BLaER1 treated with 17β-estradiol and CSF1 and Interleukin-3, amounts not matched to agents 10 nM and 100 nM (cell line): Measurements from ENCODE around the gene GDE1.

ENCODE experiments used
- H3K27ac ChIP-seq, 11 experiments: shearing (Covaris generic); formaldehyde crosslinking; 2 replicates each; pipeline ENCODE4 v1.8.1; 2022
- H3K27me3 ChIP-seq, 11 experiments: shearing (Covaris generic); formaldehyde crosslinking; 2 replicates each; pipeline ENCODE4 v1.8.1; 2022
- H3K36me3 ChIP-seq, 11 experiments: shearing (Covaris generic); formaldehyde crosslinking; 2 replicates each; pipeline ENCODE4 v1.8.1; 2022
- H3K4me1 ChIP-seq, 10 experiments: shearing (Covaris generic); formaldehyde crosslinking; 2 replicates each; pipeline ENCODE4 v1.8.1; 2022
- H3K4me2 ChIP-seq, 11 experiments: shearing (Covaris generic); formaldehyde crosslinking; 2 replicates each; pipeline ENCODE4 v1.8.1; 2022
- H3K4me3 ChIP-seq, 10 experiments: shearing (Covaris generic); formaldehyde crosslinking; 2 replicates each; pipeline ENCODE4 v1.8.1; 2022
- H3K9ac ChIP-seq, 11 experiments: shearing (Covaris generic); formaldehyde crosslinking; 2 replicates each; pipeline ENCODE4 v1.8.1; 2022
- H3K9me3 ChIP-seq, 11 experiments: shearing (Covaris generic); formaldehyde crosslinking; replicated peaks in 1 of 11; 2 replicates each; pipeline ENCODE4 v1.8.1; 2022
- H4K20me1 ChIP-seq, 11 experiments: shearing (Covaris generic); formaldehyde crosslinking; 2 replicates each; pipeline ENCODE4 v1.8.1; 2022
- Cebpa-rat ChIP-seq, 11 experiments: shearing (Covaris generic); IDR thresholded peaks; 2 replicates each; pipeline ENCODE4 v1.8.1; 2022

Gene GDE1

DNA sequence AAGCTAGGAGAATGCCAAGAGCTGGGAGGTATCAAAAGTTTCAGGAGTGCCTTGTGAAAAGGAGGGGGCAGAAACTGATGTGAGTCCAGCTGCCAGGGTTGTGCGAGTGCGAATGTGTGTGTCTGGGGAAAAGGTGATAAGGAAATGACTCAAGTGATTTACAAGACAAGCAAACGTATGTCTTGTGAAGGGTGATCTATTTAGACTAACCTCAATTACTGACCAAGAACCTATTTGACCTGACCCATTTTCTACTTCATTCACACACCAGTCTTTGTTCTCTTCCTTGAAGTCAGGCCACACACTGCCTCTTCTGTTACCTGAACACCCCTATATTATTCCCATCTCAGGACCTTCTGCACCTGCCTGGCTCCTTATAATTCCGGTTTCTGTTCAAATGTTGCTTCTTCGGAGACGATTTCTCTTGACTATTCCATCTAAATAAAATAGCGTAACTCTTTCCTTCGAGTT lies 1.0 kb downstream of the GDE1 start:
- H3K36me3 ChIP-seq: peaks cover 11 to 33% (median 20%) of the 10 kb centered on the region in 11 experiments
- H3K4me3 ChIP-seq: peak overlapping the region; percentile 74 to 97 (median 92)
- no peaks in the 10 kb centered on the region for H3K9me3 ChIP-seq
- peak overlapping the region; percentile 62 to 87 (median 78); a peak in 21 of 22 replicates for H3K27ac ChIP-seq
- H3K27me3 ChIP-seq: no peaks in the 10 kb centered on the region
- peak overlapping the region; percentile 79 to 97 (median 91) for H3K4me2 ChIP-seq
- H3K9ac ChIP-seq: peak overlapping the region; percentile 78 to 88 (median 86)
- peaks cover 0 to 7% (median 0%) of the 10 kb centered on the region in 11 experiments; a peak in 7 of 22 replicates for H4K20me1 ChIP-seq
- H3K4me1 ChIP-seq: peaks cover 44 to 80% (median 52%) of the 10 kb centered on the region in 10 experiments
- no peak for TF ChIP-seq Cebpa-rat (IDR thresholded peaks at IDR 0.05)

DNA sequence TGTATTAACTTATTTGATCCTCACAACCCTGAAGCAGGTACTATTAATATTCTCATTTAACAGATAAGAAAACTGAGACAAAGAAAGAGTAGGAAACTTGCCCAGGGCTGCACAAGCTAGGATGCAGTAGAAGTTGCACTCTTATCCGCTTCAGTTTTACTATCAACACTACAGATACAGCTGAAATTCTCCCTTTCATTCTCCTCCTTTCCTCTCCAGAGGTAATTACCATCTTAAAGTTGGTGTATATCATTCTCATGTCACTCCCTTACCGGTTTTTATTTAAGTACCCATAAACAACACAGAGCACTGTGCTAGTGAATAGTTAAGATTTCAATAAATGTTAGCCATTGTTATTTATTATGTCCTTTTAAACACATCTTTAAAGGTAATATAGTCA lies 3.5 kb downstream of the GDE1 start:
- peaks cover 22 to 52% (median 38%) of the 10 kb centered on the region in 11 experiments for H3K36me3 ChIP-seq
- H3K9me3 ChIP-seq: no peaks in the 10 kb centered on the region
- H3K4me2 ChIP-seq: peak overlapping the region in 3 of 11 experiments; percentile 89 to 97 (median 91); a peak in 6 of 22 replicates
- peaks cover 0 to 7% (median 0%) of the 10 kb centered on the region in 11 experiments; a peak in 7 of 22 replicates for H4K20me1 ChIP-seq
- peak overlapping the region in 2 of 11 experiments; percentile 62 to 68; a peak in 2 of 22 replicates for H3K27ac ChIP-seq
- peak overlapping the region in 3 of 11 experiments; percentile 15 to 85 (median 67); a peak in 3 of 22 replicates for H3K9ac ChIP-seq
- no peaks in the 10 kb centered on the region for H3K27me3 ChIP-seq
- peaks cover 30 to 90% (median 51%) of the 10 kb centered on the region in 10 experiments for H3K4me1 ChIP-seq
- TF ChIP-seq Cebpa-rat (IDR thresholded peaks at IDR 0.05): no peak
- H3K4me3 ChIP-seq: peak overlapping the region in 3 of 10 experiments; percentile 44 to 93 (median 82); a peak in 4 of 20 replicates

DNA sequence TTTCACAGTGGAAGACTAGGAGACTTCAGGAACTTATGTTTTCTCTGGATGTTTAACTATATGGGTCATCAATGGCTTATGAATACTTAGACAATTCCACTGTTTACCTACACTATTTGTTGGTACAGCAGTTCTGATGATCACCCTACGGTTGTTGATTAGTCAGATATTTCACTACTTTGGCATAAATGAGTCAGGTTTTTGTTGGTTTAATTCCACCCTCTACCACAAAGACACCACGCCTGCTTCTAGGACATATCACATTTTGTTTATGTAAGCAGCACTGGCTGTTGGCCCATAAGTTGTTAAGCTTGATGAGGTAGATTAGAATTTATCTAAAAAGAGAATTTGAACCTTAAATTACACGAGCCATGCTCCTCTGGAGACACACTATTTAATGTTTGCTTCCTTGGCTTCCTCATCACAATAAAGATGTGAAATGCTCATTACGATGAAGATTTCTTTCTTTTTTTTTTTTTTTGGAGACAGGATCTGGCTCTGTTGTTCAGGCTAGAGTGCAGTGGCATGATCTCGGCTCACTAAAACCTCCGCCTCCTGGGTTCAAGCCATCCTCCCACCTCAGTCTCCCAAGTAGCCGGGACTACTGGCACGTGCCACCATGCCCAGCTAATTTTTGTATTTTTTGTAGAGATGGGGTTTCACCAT lies 4.3 kb downstream of the GDE1 start:
- H3K36me3 ChIP-seq: peaks cover 23 to 59% (median 44%) of the 10 kb centered on the region in 11 experiments
- H3K4me1 ChIP-seq: peaks cover 21 to 90% (median 47%) of the 10 kb centered on the region in 10 experiments
- H3K4me3 ChIP-seq: peak overlapping the region in 2 of 10 experiments; percentile 18 to 93; a peak in 2 of 20 replicates
- peak overlapping the region in 3 of 11 experiments; percentile 41 to 85 (median 67); a peak in 4 of 22 replicates for H3K9ac ChIP-seq
- peak overlapping the region in 3 of 11 experiments; percentile 49 to 68 (median 62); a peak in 5 of 22 replicates for H3K27ac ChIP-seq
- H3K9me3 ChIP-seq: peaks cover 0 to 5% (median 3%) of the 10 kb centered on the region in 11 experiments; a peak in 6 of 22 replicates
- peaks cover 0 to 7% (median 0%) of the 10 kb centered on the region in 11 experiments; a peak in 7 of 22 replicates for H4K20me1 ChIP-seq
- H3K27me3 ChIP-seq: no peaks in the 10 kb centered on the region
- no peak for TF ChIP-seq Cebpa-rat (IDR thresholded peaks at IDR 0.05)
- H3K4me2 ChIP-seq: peak overlapping the region in 4 of 11 experiments; percentile 4 to 97 (median 90); a peak in 7 of 22 replicates

- Histone ChIP-seq H4K20me1 (peaks cover 0 to 7% (median 0%) of the 10 kb centered on the region in 11 experiments; a peak in 7 of 22 replicates), H3K36me3 (peaks cover 23 to 77% (median 58%) of the 10 kb centered on the region in 11 experiments)
- no peak for TF ChIP-seq Cebpa-rat (IDR thresholded peaks at IDR 0.05)
Observed at GRCh38 chr16:19515757-19516156, 6.1 kb downstream of the GDE1 start.

GRCh38 chr16:19513377-19514053 lies 8.4 kb downstream of the GDE1 start:
- TF ChIP-seq Cebpa-rat (IDR thresholded peaks at IDR 0.05): peak in 9 of 11 experiments; percentile 18 to 94 (median 65); a peak in 11 of 22 replicates
- Histone ChIP-seq H3K4me3 (peak overlapping the region in 4 of 10 experiments; percentile 21 to 36 (median 29); a peak in 7 of 20 replicates), H3K9ac (peak overlapping the region in 7 of 11 experiments; percentile 11 to 68 (median 55); a peak in 10 of 22 replicates), H3K27me3 (no peaks in the 10 kb centered on the region), H3K4me1 (peaks cover 0 to 100% (median 21%) of the 10 kb centered on the region in 10 experiments; a peak in 17 of 20 replicates), H3K4me2 (peak overlapping the region in 10 of 11 experiments; percentile 14 to 97 (median 63); a peak in 18 of 22 replicates), H4K20me1 (no peaks in the 10 kb centered on the region), H3K27ac (peak overlapping the region in 10 of 11 experiments; percentile 27 to 86 (median 64); a peak in 18 of 22 replicates), H3K36me3 (peaks cover 42 to 93% (median 74%) of the 10 kb centered on the region in 11 experiments), H3K9me3 (peaks cover 0 to 11% (median 4%) of the 10 kb centered on the region in 11 experiments; a peak in 6 of 22 replicates)

More at GRCh38 chr16:19515757-19516156, 6.1 kb downstream of the GDE1 start:
- H3K27ac ChIP-seq: peak overlapping the region in 4 of 11 experiments; percentile 46 to 68 (median 53); a peak in 6 of 22 replicates
- H3K4me1 ChIP-seq: peaks cover 11 to 99% (median 39%) of the 10 kb centered on the region in 10 experiments
- H3K9me3 ChIP-seq: peaks cover 0 to 11% (median 4%) of the 10 kb centered on the region in 11 experiments; a peak in 6 of 22 replicates
- peak overlapping the region in 2 of 10 experiments; percentile 10 to 93; a peak in 2 of 20 replicates for H3K4me3 ChIP-seq
- H3K4me2 ChIP-seq: peak overlapping the region in 4 of 11 experiments; percentile 8 to 97 (median 90); a peak in 7 of 22 replicates
- peak overlapping the region in 2 of 11 experiments; percentile 48 to 60; a peak in 4 of 22 replicates for H3K9ac ChIP-seq
- H3K27me3 ChIP-seq: no peaks in the 10 kb centered on the region

DNA sequence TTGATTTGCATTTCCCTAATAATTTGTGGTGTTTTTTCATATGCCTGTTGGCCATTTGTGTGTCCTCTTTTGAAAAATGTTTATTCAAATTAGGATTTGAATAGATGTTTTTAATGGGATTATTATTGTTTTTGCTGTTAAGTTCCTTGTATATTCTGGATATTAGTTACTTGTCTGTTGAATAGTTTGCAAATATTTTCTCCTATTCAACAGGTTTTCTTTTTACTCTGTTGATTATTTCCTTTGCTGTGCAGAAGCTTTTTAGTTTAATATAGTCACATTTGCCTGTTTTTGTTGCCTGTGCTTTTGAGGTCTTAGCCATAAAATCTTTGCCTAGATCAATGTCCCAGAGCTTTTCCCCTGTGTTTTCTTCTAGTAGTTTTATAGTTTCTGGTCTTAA lies 9.6 kb downstream of the GDE1 start:
- TF ChIP-seq Cebpa-rat (IDR thresholded peaks at IDR 0.05): no peak
- H3K27me3 ChIP-seq: no peaks in the 10 kb centered on the region
- peak overlapping the region in 7 of 11 experiments; percentile 48 to 86 (median 77); a peak in 11 of 22 replicates for H3K27ac ChIP-seq
- peaks cover 0 to 5% (median 0%) of the 10 kb centered on the region in 11 experiments; a peak in 1 of 22 replicates for H4K20me1 ChIP-seq
- H3K9ac ChIP-seq: no peak overlapping the region
- H3K36me3 ChIP-seq: peaks cover 54 to 95% (median 85%) of the 10 kb centered on the region in 11 experiments
- no peak overlapping the region for H3K4me3 ChIP-seq
- peaks cover 0 to 97% (median 20%) of the 10 kb centered on the region in 10 experiments; a peak in 17 of 20 replicates for H3K4me1 ChIP-seq
- H3K4me2 ChIP-seq: peak overlapping the region in 3 of 11 experiments; percentile 71 to 97 (median 89); a peak in 4 of 22 replicates
- peaks cover 0 to 11% (median 4%) of the 10 kb centered on the region in 11 experiments; a peak in 6 of 22 replicates for H3K9me3 ChIP-seq

- TF ChIP-seq Cebpa-rat (IDR thresholded peaks at IDR 0.05): no peak
- Histone ChIP-seq H4K20me1 (peaks cover 0 to 12% (median 0%) of the 10 kb centered on the region in 11 experiments; a peak in 4 of 22 replicates), H3K4me1 (peaks cover 0 to 53% (median 3%) of the 10 kb centered on the region in 10 experiments; a peak in 11 of 20 replicates), H3K4me2 (peak overlapping the region in 1 of 11 experiments; percentile 97; a peak in 2 of 22 replicates), H3K9ac (no peak overlapping the region), H3K4me3 (no peak overlapping the region), H3K9me3 (peaks cover 0 to 10% (median 3%) of the 10 kb centered on the region in 11 experiments; a peak in 6 of 22 replicates), H3K36me3 (peaks cover 76 to 100% (median 91%) of the 10 kb centered on the region in 11 experiments), H3K27ac (no peak overlapping the region), H3K27me3 (no peaks in the 10 kb centered on the region)
Observed at GRCh38 chr16:19507867-19508266, 14.0 kb downstream of the GDE1 start.

DNA sequence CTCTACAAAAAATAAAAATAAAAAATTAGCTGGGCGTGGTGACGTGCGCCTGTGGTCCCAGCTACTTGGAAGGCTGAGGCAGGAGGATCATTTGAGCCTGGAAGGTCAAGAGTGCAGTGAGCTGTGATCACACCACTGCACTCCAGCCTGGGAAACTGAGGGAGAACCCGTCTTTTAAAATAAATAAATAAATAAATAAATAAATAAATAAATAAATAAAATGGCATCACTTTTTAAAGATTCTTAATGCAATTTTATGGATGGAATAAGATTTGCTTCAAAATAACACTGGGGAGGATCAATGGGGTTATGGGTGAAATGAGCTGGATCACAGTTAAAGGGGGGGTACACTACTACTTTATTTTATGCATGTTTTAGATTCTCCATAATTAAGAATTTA lies 14.9 kb downstream of the GDE1 start:
- no peak overlapping the region for H3K4me3 ChIP-seq
- H3K9ac ChIP-seq: no peak overlapping the region
- no peaks in the 10 kb centered on the region for H3K27me3 ChIP-seq
- H3K9me3 ChIP-seq: peaks cover 0 to 3% (median 0%) of the 10 kb centered on the region in 11 experiments; a peak in 1 of 22 replicates
- H3K36me3 ChIP-seq: peaks cover 85 to 100% (median 92%) of the 10 kb centered on the region in 11 experiments
- peaks cover 0 to 44% (median 3%) of the 10 kb centered on the region in 10 experiments; a peak in 10 of 20 replicates for H3K4me1 ChIP-seq
- H3K4me2 ChIP-seq: no peak overlapping the region
- H4K20me1 ChIP-seq: peaks cover 0 to 12% (median 0%) of the 10 kb centered on the region in 11 experiments; a peak in 4 of 22 replicates
- no peak overlapping the region for H3K27ac ChIP-seq
- no peak for TF ChIP-seq Cebpa-rat (IDR thresholded peaks at IDR 0.05)
